ENCODE results near the gene ELFN1.

ELFN1 gene

DNA sequence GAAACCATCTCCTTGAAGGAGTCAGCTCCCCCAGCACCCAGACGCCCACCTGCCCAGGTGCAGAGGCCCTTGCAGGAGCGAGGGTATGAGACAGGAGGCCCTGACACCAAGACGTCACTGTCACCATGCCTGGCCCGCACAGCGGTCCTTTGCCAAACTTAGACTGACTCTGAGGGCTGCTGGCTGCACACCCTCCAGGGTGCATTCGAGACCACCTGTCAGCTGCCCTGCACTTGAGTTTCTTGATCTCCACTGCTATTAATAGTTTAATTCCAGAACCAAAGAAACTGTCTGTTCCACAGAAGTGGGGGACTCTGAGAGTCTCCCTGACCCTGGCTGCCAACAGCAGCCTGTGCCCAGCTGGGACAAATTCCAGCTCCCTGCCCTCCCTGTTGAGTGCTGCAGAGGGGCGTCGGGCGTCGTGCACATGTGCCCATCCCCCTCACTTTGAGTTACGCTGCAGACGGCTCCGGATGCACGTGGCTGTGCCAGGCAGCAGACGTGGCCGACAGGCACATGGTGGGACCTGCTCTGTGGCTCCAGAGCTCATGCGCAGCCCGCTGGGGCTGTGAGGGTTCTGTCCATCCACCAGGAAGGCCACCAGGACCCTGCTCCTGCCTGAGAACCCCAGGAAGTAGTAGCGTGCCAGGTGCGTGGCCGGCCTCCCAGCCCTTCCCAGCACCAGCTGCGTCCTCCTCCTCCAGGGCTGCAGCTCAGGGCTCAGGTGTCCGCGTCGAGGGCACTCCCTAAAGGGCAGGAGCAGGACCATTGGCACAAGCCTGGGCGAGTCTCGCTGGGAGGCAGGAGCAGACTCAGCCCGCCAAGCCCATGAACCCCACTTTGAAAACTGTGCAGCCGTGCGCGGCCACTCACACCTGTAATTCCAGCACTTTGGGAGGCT, 24.8 kb downstream of the ELFN1 start:
- no peak for DNase-seq (ENCODE audit: low read depth in 2 of 2)

DNA sequence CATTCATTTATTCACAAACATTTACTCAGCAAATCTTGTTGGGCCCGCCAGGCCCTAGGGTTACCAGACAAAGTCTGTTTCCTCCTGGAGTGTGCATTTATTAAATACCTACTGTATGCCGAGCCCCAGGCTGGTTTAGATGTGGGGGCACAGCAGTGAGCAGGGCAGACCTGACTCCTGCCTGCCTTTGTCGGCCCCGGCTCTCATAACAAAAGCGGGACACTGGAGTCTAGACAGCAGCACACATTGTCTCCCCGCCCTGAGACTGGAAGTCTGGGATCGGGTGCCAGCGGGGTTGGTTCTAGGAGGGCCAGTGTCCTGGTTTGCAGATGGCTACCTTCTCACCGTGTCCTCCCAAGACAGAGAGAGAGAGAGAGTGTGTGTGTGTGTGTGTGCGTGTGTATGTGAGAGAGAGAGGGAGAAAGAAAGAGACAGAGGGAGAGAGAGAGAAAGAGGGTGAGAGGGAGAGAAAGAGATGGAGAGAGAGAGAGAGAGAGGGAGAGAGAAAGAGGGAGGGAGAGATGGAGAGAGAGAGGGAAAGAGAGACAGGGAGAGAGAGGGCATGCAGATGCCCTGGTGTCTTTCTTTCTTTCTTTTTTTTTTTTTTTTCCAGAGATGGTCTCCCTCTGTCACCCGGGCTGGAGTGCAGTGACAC, 25.9 kb downstream of the ELFN1 start:
- DNase-seq (ENCODE audit: low read depth in 2 of 2), result no peak

DNA sequence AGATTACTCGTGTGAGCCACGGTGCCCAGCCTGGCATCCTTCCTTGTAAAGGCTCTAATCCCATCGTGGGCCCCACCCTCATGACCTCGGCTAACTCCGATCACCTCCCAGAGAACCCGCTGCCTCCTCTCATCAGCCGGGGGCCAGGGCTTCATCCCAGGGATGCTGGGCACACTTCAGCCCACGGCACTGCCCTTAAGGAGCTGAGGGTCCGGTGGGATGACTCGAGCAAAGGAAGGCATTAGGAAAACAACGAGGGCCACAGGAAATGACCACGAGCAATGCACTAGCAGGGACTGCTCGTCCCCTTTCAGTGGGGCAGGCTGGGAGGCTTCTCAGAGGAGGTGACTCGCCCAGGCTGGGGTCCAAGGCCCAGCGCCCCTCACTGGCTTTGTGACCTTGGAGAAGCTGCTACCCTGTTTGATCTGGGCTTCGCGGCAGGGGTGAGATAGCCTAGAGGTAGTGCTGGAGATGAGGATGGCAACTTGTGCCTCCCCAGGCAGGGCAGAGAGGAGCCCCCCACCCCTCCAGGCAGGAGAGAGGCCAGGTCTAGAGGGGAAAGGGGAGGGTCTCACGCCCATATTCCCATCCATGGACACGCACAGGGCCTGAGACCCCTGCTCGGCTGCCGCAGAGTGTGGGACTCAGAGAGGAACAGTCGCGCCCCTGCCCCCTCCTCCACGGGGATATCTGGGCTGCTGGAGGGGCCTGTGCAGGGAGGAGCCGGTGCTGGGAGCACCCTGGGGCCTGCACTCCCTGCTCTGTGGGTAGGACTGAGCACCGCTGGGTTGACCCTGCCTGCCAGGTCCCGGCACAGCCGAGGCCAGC, 26.8 kb downstream of the ELFN1 start:
- no peak for DNase-seq (ENCODE audit: low read depth in 2 of 2)

DNA sequence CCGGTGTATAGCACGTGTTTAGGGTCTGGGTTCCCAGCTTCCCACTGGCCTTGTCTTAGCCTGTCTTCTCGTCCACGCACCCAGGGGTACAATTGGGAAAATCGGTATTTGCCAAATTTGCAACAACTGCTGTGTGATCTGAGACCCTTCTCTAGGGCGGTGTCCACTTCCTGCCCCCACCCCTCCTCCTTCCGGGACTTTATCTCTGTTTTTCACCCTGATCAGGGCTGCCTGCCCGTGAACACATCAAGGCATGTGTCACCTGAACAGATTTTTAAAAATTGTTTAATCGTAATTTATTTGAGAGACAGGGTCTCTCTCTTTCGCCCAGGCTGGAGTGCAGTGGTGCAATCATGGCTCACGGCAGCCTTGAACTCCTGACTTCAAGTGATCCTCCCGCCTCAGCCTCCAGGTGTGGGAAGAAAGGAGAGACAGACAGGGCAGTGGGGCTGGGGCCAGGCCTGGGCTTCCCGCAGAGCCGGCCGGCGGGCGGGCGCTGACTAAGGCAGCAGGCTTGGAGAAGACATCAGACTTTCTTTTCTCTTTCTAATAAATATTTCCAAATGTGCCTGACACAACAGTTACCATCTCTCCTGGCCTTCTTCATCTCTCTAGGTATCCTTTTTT, 27.5 kb downstream of the ELFN1 start:
- no peak for DNase-seq (ENCODE audit: low read depth in 2 of 2)

DNA sequence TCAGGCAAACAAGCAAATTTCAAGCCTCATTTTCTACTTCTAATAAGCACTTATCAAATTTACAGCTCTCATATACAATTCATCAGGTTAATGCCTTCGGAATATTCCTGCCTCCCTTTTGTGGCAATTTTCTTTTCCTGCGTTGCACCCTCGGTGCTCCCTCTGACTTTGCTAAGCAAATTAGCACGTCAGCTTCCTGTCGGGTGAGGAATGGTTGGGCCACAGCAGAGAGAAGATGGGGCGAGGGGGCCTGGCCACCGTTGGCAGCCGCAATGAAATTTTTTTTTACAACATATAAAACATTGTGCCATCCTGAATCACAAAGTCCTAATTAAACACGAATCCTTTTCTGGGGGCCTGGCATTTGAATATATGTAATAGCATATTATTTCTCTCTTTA, 28.1 kb downstream of the ELFN1 start:
- DNase-seq (ENCODE audit: low read depth in 2 of 2), result no peak

DNA sequence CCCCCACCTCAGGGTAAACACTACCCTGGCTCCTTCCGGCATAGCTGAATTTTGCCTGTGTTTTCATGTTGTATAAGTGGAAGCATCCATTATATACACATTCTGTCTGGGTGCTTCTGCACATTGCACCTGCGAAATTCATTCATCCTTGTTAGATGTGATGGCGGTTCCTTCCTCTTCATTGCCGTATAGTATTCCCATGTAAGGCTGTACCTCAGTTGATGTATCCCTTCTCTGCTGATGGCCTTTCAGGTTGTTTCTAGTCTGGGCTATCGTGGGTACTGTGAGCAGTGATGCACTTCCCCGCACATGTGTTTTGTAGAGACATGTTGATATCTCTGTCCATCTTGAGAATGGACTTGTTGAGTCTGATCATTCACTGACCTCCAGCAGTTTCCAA, 28.9 kb downstream of the ELFN1 start:
- no peak for DNase-seq (ENCODE audit: low read depth in 2 of 2)

DNA sequence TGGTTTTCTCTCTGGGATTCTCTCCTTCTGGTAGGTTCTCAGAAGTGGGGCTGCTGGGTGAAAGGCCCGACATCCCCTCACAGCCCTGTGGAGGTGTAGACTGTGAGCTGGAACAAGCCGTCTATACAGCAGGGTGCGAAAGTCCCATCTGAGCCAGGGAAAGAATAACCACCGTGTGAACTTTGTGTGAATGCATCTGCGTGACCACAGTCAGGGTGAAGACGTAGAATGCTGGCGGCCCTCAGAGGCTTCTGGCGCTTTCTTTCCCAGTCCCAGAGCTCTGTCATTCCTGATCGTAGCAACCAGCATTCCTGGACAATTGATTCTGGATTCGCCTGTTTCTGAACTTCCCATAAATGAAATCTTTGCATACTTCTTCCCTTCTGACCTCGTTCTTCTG, 30.0 kb downstream of the ELFN1 start:
- no peak for DNase-seq (ENCODE audit: low read depth in 2 of 2)

DNA sequence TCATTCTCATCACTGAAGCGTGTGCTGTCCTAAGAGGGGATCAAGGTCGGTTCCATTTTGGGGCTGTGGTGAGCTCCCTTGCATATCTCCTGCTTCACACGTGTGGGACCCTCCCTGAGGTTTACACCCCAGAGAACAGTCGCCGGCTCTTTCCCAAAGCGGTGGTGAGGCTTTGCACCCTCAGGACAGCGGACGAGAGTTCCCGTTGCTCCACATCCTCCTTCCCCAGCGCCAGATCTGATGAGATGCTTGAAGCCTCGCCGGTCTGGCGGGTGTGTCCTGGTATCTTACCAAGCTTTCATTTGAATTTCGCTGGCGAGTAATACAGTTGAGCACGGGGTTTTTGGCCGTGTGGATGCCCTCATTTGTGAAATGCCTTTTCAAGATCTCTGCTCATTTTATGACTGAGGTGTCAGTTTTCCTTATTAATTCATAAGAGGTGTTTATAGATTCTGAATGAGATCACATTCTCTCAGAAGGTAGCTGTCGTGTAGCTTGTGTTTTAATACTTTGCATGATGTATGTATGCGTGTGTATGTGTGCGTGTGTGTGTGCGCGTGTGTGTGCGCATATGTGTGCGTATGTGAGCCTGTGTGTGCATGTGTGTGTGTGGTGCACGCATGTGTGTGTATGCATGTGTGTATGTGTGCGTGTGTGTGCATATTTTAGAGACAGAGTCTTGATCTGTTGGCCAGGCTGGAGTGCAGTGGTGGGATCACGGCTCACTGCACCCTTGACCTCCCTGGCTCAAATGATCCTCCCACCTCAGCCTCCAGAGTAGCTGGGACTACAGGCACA, 30.7 kb downstream of the ELFN1 start:
- no peak for DNase-seq (ENCODE audit: low read depth in 2 of 2)

DNA sequence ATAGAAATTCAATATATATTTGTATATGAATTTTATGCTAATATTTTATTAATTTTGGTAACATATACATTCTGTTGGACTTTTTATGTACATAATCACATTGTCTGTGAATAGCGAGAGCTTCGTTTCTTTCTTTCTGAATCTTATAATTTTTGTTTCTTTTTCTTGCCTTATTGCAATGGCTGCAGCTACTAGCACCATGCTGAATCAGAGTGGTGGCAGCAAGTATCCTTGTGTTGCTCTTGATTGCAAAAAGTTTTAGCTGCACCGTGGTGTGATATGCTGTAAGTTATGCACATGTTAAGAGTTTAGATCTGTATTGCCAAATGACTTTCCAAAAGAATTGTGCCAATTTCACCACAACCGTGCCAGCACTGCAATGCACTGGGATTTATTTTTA, 32.6 kb downstream of the ELFN1 start:
- DNase-seq (ENCODE audit: low read depth in 2 of 2), result no peak

DNA sequence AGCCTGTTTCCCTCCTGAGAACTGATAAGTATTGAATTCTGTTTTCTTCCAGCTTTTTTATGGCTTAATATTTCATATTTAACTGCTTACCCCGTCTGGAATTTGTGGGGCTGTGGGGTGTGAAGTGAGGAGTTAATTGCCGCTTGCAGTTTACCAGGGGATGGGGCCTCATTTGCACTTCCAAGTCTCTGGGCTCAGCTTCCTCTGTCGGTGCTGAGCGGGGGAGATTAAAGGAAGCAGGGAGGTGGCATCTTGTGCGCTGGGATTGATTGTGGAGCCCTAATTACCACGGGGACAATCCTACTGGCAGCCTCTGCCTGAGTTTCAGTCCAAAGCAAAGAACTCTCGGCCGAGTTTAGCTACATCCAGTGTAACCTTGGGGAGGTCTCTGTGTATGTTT, 33.4 kb downstream of the ELFN1 start:
- no peak for DNase-seq (ENCODE audit: low read depth in 2 of 2)

DNA sequence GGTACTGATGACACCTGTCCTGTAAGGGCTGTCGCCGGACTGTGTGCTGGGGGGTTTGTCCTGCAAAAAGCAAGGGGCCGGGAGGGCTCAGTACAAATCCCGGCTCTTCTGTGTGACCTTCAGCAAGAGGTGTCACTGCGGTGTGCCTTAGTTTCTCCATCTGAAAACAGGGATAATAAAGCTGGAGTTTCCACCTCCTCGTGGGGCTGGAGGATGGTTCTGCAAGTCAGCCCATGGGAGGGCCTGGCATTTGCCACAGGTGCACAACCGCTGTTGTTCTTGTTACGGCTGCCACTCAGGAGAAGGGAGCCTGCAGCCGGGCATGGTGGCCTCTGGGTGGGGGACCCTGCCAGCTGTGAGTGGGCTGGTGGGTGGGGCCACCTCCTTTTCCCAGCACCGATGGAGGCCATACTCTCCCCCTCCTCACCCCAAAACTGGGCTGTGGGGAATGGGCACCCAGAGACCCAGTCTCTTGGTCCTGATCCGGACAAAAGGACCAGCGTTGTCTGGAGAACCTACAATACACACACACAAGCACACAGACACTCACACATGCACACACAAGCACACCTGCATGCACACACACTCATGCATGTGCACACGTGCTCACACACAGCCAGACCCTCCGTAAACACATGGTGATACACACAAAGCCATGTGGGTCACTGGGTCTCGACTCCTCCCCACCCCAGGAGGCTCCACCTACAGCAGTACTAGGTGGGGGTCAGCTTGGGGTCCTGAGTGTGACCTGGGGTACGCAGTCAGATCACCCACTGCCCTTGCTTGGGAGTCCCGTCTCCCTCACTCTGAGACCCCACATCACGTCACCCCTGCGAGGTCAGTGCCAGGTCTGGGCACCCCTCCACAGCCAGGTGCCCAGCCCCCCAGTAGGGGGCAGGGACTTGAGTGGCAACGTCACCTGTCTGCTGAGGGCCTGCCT, 34.1 kb downstream of the ELFN1 start:
- DNase-seq (ENCODE audit: low read depth in 2 of 2), result no peak

DNA sequence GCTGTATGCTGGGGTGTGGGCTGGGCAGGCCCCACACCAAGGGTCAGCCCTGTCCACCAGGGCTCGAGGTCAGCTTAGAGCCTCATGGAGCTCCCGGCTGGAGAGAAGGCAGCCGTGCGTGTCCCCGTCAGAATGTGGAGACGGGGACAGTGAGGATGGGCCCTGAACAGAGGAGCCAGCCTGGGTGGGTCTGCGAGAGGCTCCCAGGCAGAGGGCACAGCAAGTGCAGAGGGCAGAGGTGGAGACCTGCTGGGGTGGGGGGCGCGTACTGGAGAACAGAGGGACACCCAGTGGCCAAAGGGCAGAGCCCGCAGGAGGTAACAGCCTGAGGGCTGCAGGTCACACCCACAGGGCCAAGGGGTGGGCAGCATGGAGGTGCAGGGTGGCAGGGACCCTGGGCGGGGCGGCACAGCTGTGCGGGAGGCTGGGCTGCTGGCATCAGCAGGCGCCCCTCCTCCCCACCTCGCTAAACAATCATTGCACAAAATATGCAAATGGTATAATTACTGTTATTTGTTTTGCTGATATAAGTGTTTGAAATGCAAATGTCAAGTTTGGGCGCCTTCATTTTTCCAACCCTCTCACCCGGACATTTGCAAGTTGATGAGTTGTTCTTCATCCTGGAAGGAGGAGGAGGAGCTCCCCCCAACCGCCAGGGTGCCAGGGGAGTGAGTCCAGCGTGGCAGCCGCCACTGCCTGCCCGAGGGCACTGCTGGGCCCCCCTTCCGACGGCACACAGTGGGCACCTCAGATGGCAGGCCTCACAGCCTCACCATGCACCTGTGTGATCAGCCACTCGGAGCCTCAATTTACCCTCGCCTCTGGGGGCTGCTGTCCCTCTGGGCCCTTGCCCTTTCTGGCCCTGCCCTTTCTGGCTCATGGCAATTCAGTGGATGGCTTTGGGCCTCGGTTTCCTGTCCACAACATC, 35.0 kb downstream of the ELFN1 start:
- no peak for DNase-seq (ENCODE audit: low read depth in 2 of 2)

DNA sequence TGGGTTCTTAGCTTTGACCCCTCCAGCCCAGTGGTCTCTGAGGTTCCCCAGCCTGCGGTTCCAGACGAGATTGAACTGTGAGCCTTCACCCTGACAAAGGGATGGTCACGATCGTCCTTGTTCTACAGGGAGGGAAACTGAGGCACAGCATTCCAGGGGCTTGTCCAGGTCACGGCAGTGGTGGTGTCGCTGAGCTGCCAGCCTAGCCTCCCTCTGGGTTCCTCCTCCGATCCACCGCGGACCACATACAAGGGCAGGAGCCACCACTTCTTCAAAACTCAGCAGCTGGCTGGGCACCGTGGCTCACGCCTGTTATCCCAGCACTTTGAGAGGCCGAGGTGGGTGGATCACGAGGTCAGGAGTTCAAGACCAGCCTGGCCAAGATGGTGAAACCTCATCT, 35.8 kb downstream of the ELFN1 start:
- DNase-seq (ENCODE audit: low read depth in 2 of 2), result no peak

DNA sequence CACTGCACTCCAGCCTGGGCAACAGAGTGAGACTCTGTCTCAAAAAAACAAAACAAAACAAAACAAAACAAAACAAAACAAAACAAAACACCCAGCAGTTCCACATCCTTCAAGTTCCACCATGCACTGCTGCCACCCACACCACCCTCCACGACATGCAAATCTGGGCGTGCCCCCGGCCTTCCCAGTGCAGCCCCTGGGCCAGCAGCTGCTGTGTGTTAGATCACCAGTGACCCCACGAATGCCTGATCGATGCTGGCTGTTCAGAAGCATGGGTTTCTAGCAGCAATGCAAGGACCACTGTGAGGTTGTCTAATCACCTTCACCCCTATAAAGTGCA, 36.3 kb downstream of the ELFN1 start:
- no peak for DNase-seq (ENCODE audit: low read depth in 2 of 2)

DNA sequence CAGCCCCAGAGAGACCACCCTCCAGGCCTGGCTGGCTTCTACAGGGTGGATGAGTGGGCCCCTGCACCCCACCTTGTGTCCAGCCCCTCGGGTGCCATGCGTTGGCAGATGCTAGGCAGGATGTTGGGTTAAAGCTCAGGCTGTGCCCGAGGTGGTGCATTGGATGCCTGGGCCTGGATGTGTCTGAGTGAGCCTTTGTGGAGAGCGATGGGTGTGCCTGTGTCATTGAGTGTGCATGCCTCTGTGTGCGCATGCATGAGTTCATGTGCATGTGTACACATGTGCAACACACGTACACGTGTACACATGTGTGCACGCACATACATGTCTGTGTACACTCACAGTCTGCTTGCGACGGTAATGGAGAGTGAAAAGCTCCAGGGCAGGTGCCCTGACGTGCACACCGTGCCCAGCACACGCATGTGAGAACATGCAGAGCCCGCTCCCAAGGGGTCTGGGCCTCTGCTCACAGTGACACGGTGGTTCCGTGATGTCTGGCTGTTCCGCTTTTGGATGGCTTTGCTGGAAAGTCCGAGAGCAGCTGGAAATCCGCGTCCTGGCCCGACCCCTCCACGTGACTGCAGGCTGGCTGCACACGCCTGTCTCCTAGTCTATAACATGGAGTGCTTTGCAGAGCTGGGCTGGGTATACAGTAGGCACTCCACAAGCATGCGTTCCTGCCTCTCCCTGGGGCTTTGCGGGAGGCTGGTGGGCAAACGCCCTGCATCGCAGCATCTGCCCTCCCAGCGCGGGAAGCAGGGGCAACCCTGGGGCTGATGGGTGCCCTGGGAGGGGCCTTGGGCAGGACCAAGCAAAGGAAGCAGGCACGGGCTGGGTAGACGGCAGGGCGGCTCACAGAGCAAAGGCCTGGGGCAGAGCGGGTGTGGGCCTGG, 36.9 kb downstream of the ELFN1 start:
- DNase-seq (ENCODE audit: low read depth in 2 of 2), result no peak

DNA sequence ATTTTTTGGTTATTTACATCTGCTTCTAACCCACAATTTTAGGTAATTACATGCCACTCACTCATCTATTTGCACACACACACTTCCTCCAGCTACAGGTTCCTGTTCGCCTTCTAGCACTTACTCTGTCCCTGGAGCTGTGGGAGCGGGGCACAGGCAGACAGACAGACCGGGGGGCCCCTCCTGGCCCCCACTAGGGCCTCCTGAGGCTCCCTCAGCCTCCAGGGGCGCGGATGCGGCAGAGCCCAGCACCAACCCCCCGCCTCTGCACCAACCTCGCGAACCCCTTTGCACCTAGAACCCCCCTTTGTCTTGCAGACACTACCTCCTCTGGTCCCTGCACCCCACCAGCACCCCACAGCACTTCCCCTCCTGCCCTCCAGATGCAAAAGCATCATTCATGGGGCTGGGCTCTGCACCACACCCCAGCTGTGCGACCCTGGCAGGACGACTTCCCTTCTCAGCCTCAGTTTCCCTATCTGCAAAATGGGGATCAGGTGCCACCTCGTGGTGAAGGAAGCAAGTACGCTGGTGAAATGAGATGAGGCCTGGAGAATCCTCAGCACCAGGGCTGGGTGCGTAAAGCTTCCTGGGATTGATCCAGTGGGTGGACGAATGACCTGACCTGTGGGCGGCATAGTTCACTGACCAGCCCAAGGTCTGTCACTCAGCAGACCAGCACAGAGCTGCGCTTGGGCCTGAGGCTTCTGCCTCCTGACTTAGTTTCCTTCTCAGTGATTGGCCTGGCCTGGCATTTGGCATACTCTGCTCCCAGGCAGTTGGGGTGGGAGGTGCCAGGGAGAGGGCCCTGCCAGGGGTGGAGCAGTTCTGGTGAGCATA, 37.9 kb downstream of the ELFN1 start:
- no peak for DNase-seq (ENCODE audit: low read depth in 2 of 2)

DNA sequence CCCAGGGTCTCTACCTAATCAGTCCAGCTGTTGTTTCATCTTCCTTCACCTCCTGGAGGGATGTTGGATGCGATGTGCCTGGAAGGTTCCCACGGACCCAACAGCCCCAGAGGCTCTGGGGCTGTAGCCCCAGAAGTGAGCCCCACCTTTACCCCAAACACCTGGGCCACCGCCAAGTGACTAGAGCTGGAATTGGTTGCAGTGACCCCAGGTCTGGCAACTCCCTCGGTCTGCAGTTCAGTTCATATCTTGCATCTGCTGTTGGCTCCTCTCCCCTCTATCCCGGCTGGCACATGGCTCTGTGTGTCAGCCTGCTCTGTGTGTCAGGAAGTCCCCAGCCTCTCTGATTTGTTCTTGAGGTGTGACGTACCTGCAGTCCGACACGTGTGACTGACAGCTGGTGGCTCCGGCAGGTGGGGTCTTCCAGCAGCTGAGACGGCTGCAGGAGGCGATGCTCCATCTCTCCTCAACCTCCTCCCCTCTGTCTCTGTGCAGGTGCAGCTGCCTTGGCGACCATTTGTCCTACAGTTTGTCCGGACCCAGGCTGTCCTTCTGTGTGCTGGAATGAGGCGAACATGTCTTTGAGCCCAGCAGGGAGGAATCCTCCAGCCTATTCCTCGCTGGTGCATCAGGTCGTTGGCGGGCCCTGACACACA, 38.6 kb downstream of the ELFN1 start:
- DNase-seq (ENCODE audit: low read depth in 2 of 2), result no peak
